ENCODE results near the gene LRRC10.
A peak's percentile ranks its signal among the peaks of the same experiment; 100 is the strongest.

LRRC10 gene

GRCh38 chr12:69585189-69586062 lies 25.3 kb downstream of the LRRC10 start, which contains the start of gene CCT2:
Gene CCT2, plus strand, starts transcription at chr12:69585459. Its CDS starts 63 bp downstream, at chr12:69585522.
- DNase-seq (ENCODE audit: low read depth) = peak; percentile 97
- peak within 1 kb of the TSS; percentile 99 for H3K4me3 ChIP-seq (ENCODE audit: low read depth, low read length)
- TF ChIP-seq CTCF (IDR thresholded peaks at IDR 0.05; ENCODE audit: insufficient read depth, low read depth, low read length, missing control alignments) = peak; percentile 28

- TF ChIP-seq CTCF (IDR thresholded peaks at IDR 0.05; ENCODE audit: insufficient read depth, low read depth, low read length, missing control alignments) = no peak
- H3K4me3 ChIP-seq (ENCODE audit: low read depth, low read length) = no peak overlapping the region
- no peak for DNase-seq (ENCODE audit: low read depth)
These were observed 27.5 kb downstream of the LRRC10 start for GRCh38 chr12:69583203-69583602.

GRCh38 chr12:69580074-69580473 lies 30.6 kb downstream of the LRRC10 start:
- no peak for DNase-seq (ENCODE audit: low read depth)
- TF ChIP-seq CTCF (IDR thresholded peaks at IDR 0.05; ENCODE audit: insufficient read depth, low read depth, low read length, missing control alignments) = no peak
- H3K4me3 ChIP-seq (ENCODE audit: low read depth, low read length) = no peak overlapping the region

- no peak for TF ChIP-seq CTCF (IDR thresholded peaks at IDR 0.05; ENCODE audit: insufficient read depth, low read depth, low read length, missing control alignments)
- H3K4me3 ChIP-seq (ENCODE audit: low read depth, low read length) = no peak overlapping the region
- peak; percentile 21 for DNase-seq (ENCODE audit: low read depth)
These were observed 31.7 kb downstream of the LRRC10 start for GRCh38 chr12:69579029-69579428.

- TF ChIP-seq CTCF (IDR thresholded peaks at IDR 0.05; ENCODE audit: insufficient read depth, low read depth, low read length, missing control alignments) = no peak
- DNase-seq (ENCODE audit: low read depth) = no peak
- no peak overlapping the region for H3K4me3 ChIP-seq (ENCODE audit: low read depth, low read length)
These were observed 32.4 kb downstream of the LRRC10 start for GRCh38 chr12:69578283-69578682.

GRCh38 chr12:69575346-69575745 lies 35.4 kb downstream of the LRRC10 start:
- DNase-seq (ENCODE audit: low read depth) = no peak
- H3K4me3 ChIP-seq (ENCODE audit: low read depth, low read length) = no peak overlapping the region
- TF ChIP-seq CTCF (IDR thresholded peaks at IDR 0.05; ENCODE audit: insufficient read depth, low read depth, low read length, missing control alignments) = no peak

All from GM12865 (cell line).